ENCODE data around the gene ITLN2. TPM values are rescaled to one million over a fixed set of nuclear protein-coding genes. Genes with fewer than 3 reads are reported as not detected.

Gene ITLN2
- total RNA-seq, 1 experiment from 2014 or later = 2.4 TPM

GRCh38 chr1:160996178-160996577 is 41.6 kb upstream of the ITLN2 start:
- no peak overlapping the region for H4K5ac ChIP-seq (ENCODE audit: insufficient read length, low read depth, low read length)
- no peak overlapping the region for H2BK20ac ChIP-seq (ENCODE audit: low read depth, low read length, poor library complexity, severe bottlenecking)
- Mint-ChIP-seq H3K36me3 (ENCODE audit: insufficient read depth in 1 of 3, low read depth in 3 of 3) (peaks cover 29 to 65% (median 61%) of the 10 kb centered on the region in 3 experiments; a peak in 6 of 7 replicates), H3K4me3 (no peak overlapping the region), H3K27ac (peak overlapping the region in 2 of 3 experiments; percentile 30 to 32; a peak in 2 of 7 replicates), H3K9me3 (no peaks in the 10 kb centered on the region), H3K4me1 (peaks cover 4% of the 10 kb centered on the region in 2 experiments; a peak in 3 of 4 replicates), H3K27me3 (ENCODE audit: low read depth) (no peaks in the 10 kb centered on the region)
- H3K4me1 ChIP-seq (ENCODE audit: insufficient read depth, low read length) = no peaks in the 10 kb centered on the region
- H2BK5ac ChIP-seq (ENCODE audit: insufficient read length, low read length) = no peak overlapping the region
- no peak overlapping the region for H3K27ac ChIP-seq (ENCODE audit: insufficient read length, low read depth, low read length)
- WGBS (ENCODE audit: extremely low coverage, insufficient read length, low lambda C conversion rate) = no CpG with 5 or more reads among the region's 3 CpGs
- H2BK120ac ChIP-seq (ENCODE audit: low read depth, low read length, poor library complexity, severe bottlenecking) = no peak overlapping the region
- H3K79me1 ChIP-seq (ENCODE audit: insufficient read depth, low read depth, low read length, poor library complexity, severe bottlenecking) = no peaks in the 10 kb centered on the region
- no peak for DNase-seq
- H3K27me3 ChIP-seq (ENCODE audit: insufficient read depth, low read length) = no peaks in the 10 kb centered on the region
- no peak overlapping the region for H3K4me2 ChIP-seq (ENCODE audit: insufficient read depth, insufficient read length, low read length)
- no peak overlapping the region for H4K8ac ChIP-seq (replicated peaks; ENCODE audit: insufficient read length, low read depth, low read length)
- H3K4ac ChIP-seq (ENCODE audit: low read depth, low read length) = no peak overlapping the region
- peaks cover 3% of the 10 kb centered on the region for H4K20me1 ChIP-seq (ENCODE audit: control insufficient read depth, insufficient read depth, insufficient read length)
- H3K9me3 ChIP-seq (ENCODE audit: control insufficient read depth, low read depth, low read length) = no peaks in the 10 kb centered on the region
- no peak overlapping the region for H2AK5ac ChIP-seq (ENCODE audit: insufficient read length, low read length)
- no peak for TF ChIP-seq CTCF (conservative IDR thresholded peaks at IDR 0.05)
- H3K14ac ChIP-seq (ENCODE audit: insufficient read depth, low read length) = no peak overlapping the region
- H4K91ac ChIP-seq (ENCODE audit: insufficient read length, low read depth, low read length) = no peak overlapping the region
- no peak overlapping the region for H3K23ac ChIP-seq (ENCODE audit: insufficient read length, low read depth, low read length)
- no peak overlapping the region for H2BK12ac ChIP-seq (ENCODE audit: insufficient read length, low read depth, low read length)
- H3K18ac ChIP-seq (ENCODE audit: insufficient read length, low read depth, low read length) = no peak overlapping the region
- no peak overlapping the region for H2BK15ac ChIP-seq (ENCODE audit: low read depth, low read length)
- no peak overlapping the region for H3T11ph ChIP-seq (ENCODE audit: low read length)
- no peak overlapping the region for H2AFZ ChIP-seq (ENCODE audit: low read length)
- H3K9ac ChIP-seq (ENCODE audit: extremely low read depth, insufficient read length, low read length) = no peak overlapping the region
- H3K79me2 ChIP-seq (ENCODE audit: insufficient read depth, low read length) = no peaks in the 10 kb centered on the region
- no peaks in the 10 kb centered on the region for H3K23me2 ChIP-seq (ENCODE audit: insufficient read length, low read depth, low read length, poor library complexity, severe bottlenecking)
- no peak overlapping the region for H3K56ac ChIP-seq (ENCODE audit: insufficient read length, low read depth, low read length)
